ENCODE results near the gene RBSN. TPM values are rescaled to one million over a fixed set of nuclear protein-coding genes. Genes with fewer than 3 reads are reported as not detected.

The RBSN gene
- total RNA-seq, 3 donors from 2014 or later = 16.5 to 36.8 (median 18.2) TPM

DNA sequence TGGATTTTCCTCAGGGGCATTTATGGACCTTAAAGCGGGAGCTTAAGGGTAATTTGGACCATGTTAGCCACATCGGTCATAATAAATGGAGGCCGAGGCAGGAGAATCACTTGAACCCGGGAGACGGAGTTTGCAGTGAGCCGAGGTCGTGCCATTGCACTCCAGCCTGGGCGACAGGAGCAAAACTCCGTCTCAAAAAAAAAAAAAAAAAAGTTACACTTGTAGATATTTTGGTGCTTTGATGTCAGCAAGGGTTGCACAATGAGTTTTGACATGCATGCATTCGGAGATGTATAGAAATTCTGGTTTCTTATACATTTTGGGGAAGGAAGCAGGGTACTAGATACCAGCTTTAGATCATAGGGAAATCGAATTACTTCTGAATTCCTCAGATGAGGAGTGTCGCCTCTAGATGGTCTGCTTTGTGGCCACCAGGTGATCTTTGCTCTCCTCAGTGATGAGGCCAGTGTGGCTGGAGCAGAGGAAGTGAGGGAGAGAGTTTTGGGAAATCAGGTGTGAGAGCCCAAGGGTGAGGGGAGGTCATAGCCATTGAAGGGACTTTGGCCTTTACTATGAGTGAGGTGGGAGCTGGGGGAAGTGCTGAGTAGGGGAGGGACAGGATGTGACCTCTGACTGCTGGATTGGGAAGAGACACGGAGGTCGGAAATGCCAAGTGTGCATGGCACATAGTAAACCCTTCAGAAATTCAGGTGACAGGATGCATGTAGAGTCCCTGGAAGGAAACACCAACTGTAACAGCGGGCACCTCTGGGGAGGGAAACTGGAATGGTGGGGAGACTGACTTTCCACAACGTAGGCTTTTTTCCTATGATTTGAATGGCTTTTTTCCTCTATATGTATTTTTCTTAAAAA lies 8.4 kb upstream of the RBSN start:
- TF ChIP-seq, protein P1, sequence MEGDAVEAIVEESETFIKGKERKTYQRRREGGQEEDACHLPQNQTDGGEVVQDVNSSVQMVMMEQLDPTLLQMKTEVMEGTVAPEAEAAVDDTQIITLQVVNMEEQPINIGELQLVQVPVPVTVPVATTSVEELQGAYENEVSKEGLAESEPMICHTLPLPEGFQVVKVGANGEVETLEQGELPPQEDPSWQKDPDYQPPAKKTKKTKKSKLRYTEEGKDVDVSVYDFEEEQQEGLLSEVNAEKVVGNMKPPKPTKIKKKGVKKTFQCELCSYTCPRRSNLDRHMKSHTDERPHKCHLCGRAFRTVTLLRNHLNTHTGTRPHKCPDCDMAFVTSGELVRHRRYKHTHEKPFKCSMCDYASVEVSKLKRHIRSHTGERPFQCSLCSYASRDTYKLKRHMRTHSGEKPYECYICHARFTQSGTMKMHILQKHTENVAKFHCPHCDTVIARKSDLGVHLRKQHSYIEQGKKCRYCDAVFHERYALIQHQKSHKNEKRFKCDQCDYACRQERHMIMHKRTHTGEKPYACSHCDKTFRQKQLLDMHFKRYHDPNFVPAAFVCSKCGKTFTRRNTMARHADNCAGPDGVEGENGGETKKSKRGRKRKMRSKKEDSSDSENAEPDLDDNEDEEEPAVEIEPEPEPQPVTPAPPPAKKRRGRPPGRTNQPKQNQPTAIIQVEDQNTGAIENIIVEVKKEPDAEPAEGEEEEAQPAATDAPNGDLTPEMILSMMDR (IDR thresholded peaks at IDR 0.05) = no peak
- Histone ChIP-seq H3K4me3 (no peak overlapping the region), H3K9me3 (no peaks in the 10 kb centered on the region), H3K36me3 (ENCODE audit: low read depth) (no peaks in the 10 kb centered on the region), H3K4me1 (ENCODE audit: low read depth) (peaks cover 9% of the 10 kb centered on the region)
- no peak for ATAC-seq
- no peak for DNase-seq
- intact Hi-C loops (cut with DNase I, micrococcal nuclease) = loop anchor here in 1 of 2 donors (10.0 kb wide), 1 partner anchor 97 kb away; the partner anchor contains the start of gene CAPN7

DNA sequence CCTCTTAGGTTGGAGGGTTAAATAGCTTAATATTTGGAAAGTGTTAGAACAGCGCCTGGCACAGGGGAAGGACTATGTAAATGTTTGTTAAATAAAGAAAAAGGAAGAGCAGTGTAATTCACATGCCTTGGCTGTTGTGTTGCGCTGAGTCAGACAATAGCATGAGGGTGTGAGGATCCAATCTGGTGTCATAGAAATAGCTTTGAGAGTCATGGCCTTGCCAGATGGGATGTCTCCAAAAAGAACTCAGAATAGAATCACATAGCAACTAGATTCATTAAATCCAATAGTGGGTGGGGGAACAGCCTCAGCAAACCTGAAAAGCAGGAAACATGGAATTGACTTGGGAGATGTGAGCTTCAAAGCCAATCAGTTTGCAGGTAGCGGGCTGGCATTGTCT lies 3.9 kb upstream of the RBSN start:
- intact Hi-C loops (cut with DNase I, micrococcal nuclease) = loop anchor here in 1 of 2 donors (10.0 kb wide), 1 partner anchor 102 kb away; the partner anchor contains the start of gene CAPN7
- Histone ChIP-seq H3K4me3 (no peak overlapping the region), H3K4me1 (ENCODE audit: low read depth) (peaks cover 13% of the 10 kb centered on the region), H3K9me3 (no peaks in the 10 kb centered on the region), H3K36me3 (ENCODE audit: low read depth) (no peaks in the 10 kb centered on the region)
- peak in 1 of 3 donors; percentile 33 for DNase-seq
- TF ChIP-seq, protein P1 (IDR thresholded peaks at IDR 0.05) = no peak
- peak; percentile 40 for ATAC-seq

DNA sequence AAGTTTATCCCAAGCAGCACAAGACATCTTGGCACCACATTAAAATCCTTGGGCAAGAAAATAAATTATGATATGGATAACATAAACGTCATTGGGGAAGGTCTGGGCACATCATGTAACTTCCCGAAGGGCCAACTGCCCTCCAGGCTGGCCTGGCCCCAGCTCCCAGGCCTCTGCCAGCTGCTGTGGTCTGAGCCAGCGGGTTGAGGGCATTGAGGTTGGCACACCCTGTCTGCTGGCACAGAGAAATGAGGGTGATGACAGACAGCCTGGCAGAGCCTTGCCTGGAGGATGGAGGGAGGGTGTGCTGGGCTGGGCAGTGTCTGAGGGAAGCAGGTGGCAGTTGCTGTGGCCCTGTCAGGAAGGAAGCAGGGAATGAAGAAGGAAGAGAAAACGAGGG lies 3.3 kb upstream of the RBSN start:
- H3K9me3 ChIP-seq = no peaks in the 10 kb centered on the region
- intact Hi-C loops (cut with DNase I, micrococcal nuclease) = loop anchor here in 1 of 2 donors (10.0 kb wide), 1 partner anchor 103 kb away; the partner anchor contains the start of gene CAPN7
- DNase-seq (peak; percentile 57 to 70 (median 67)), ATAC-seq (peak; percentile 61)
- no peaks in the 10 kb centered on the region for H3K36me3 ChIP-seq (ENCODE audit: low read depth)
- peaks cover 17% of the 10 kb centered on the region for H3K4me1 ChIP-seq (ENCODE audit: low read depth)
- no peak overlapping the region for H3K4me3 ChIP-seq
- TF ChIP-seq, protein P1 (IDR thresholded peaks at IDR 0.05) = no peak

DNA sequence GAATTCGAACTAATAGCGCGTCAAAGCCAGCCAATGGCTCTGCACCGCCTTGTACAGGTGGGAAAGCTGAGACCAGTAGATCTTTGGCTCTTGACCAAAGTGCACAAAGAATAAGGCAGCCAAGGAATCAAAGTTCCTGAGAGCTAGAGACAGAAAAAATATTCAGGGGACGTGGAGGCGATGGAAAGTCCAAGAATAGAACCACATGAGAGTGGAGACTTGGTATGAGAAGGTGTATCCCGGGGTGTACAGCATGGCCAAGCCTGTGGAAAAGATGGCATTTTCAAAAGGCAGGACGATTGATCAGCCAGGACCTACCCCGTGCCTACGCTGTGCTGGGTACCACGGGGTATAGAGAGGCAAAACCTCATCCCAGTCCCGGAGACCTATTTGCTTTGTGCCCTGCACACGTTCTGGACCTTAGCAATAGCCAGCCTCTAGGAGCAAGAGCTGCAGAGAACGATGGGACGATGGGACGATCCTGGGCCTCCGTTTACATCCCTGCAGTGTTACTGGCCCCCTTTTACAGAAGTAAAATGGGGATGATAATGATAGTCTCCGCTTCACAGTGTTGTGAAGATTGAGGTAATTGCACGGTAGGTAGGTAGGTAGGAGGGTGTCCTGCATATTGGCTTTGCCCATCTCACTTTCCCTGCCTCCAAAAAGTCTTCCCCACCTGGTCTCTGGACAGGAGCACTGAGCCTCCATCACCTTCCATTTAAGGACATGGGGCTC lies 583 bp upstream of the RBSN start:
- H3K4me1 ChIP-seq (ENCODE audit: low read depth) = peaks cover 17% of the 10 kb centered on the region
- peaks cover 7% of the 10 kb centered on the region for H3K36me3 ChIP-seq (ENCODE audit: low read depth)
- TF ChIP-seq, protein P1 (IDR thresholded peaks at IDR 0.05) = no peak
- ATAC-seq (peak; percentile 30), DNase-seq (no peak)
- intact Hi-C loops (cut with DNase I, micrococcal nuclease) = loop anchor here in 1 of 2 donors (10.0 kb wide), 1 partner anchor 105 kb away; the partner anchor contains the start of gene CAPN7
- H3K4me3 ChIP-seq = peak overlapping the region; percentile 46
- H3K9me3 ChIP-seq = no peaks in the 10 kb centered on the region

DNA sequence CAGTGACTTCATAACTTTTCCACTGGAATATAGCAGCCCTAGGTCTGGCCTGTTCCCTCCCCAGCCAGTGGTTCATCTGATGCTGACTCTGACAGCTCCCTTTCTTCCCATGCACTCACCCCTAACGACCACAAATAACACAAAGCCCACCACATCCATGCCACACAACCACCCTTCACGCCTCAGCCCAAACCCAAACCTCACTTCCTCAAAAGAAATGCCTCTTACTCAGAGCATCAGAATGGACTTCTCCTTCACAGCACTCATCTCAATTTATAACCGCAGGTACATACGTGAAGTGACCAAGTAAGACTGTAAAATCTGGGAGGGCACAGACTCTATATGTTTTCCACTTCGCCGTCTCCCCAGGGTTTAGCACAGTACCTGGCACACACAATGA lies 1.1 kb downstream of the RBSN start:
- ATAC-seq (no peak), DNase-seq (no peak)
- Histone ChIP-seq H3K36me3 (ENCODE audit: low read depth) (peaks cover 12% of the 10 kb centered on the region), H3K4me1 (ENCODE audit: low read depth) (peaks cover 12% of the 10 kb centered on the region), H3K4me3 (no peak overlapping the region), H3K9me3 (no peaks in the 10 kb centered on the region)
- TF ChIP-seq, protein P1 (IDR thresholded peaks at IDR 0.05) = no peak
- intact Hi-C loops (cut with DNase I, micrococcal nuclease) = no loop called here

Data from mucosa of descending colon (tissue), 3 donors.